Activated T-cell treated with anti-CD3 and anti-CD28 coated beads, Interleukin-2, amount 50 U/mL, for 4 hours (primary cell): Measurements from ENCODE around the gene HOXA5. TPM values are rescaled to one million over a fixed set of nuclear protein-coding genes. Genes with fewer than 3 reads are reported as not detected.
A peak's percentile ranks its signal among the peaks of the same experiment; 100 is the strongest.

Experiments
- ATAC-seq, 2 donors: fragments of 200-7000 bp; cut with Tn5 transposase; one replicate each; pipeline ENCODE4 v1.10.0; 2021
- DNase-seq: peaks from one replicate; pipeline ENCODE4 v3.0.0-alpha.2; 2020
- H3K27me3 Mint-ChIP-seq: one replicate; pipeline ENCODE4 v1.8.0; 2021; ENCODE audit warnings: low read depth, mixed read lengths
- H3K36me3 Mint-ChIP-seq: one replicate; pipeline ENCODE4 v1.8.0; 2022; ENCODE audit warnings: mixed read lengths; ENCODE audit not compliant: insufficient read depth
- H3K4me1 Mint-ChIP-seq: one replicate; pipeline ENCODE4 v1.8.0; 2021; ENCODE audit warnings: low read depth, mixed read lengths
- H3K4me3 Mint-ChIP-seq: one replicate; pipeline ENCODE4 v1.8.0; 2021; ENCODE audit warnings: mild to moderate bottlenecking, moderate library complexity, mixed read lengths
- H3K9me3 Mint-ChIP-seq: one replicate; pipeline ENCODE4 v1.8.0; 2021; ENCODE audit warnings: mixed read lengths
- total RNA-seq, 3 donors: library from RNA; stranded (reverse); gene quantifications; one replicate each; pipeline ENCODE4 v1.2.1, GENCODE V29; 2021

The HOXA5 gene
- total RNA-seq, 3 donors from 2014 or later: not detected

DNA sequence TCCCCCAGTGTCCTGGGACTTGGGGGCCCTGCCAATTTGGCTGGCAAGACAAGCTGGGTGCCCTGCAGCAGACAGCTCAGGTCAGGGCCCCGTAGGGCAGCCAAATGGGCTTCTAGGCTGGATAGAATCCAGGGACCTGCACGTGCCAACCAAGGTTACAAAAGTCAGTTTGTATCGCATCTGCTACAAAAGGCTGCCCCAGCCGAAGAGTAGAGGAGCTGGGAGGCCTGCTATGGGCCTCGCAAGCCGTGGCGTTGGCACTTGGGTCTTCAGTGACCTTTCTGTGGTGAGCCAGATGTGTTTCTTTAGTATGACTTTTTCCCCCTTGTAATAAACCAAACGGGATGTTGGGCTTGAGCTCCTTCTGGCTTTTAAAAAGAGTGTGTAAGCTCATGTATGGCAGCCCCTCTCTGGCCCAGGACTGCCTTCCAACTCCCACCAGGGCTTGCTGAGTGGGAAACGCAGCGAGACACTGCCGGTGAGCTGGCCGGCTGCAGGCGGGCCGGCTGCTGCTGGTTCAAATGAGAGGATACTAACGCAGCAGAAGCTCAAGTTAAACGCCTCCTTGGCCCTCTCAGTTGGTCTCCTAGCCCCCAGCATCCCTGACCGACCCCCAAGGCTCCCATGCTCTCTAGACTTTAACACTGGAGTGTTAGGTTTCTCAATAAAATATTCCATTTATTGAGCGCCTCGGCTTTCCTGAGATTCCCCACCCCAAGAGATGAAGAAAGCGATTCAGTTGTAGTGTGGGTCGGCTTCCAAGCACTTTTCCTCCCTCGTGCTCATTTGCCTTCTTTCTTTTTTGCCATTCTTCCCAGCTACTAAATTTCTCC lies 33.7 kb upstream of the HOXA5 start:
- H3K9me3 Mint-ChIP-seq: no peaks in the 10 kb centered on the region
- ATAC-seq: no peak
- H3K27me3 Mint-ChIP-seq: peaks cover 69% of the 10 kb centered on the region
- no peak overlapping the region for H3K4me3 Mint-ChIP-seq
- no peaks in the 10 kb centered on the region for H3K36me3 Mint-ChIP-seq
- peaks cover 9% of the 10 kb centered on the region for H3K4me1 Mint-ChIP-seq
- no peak for DNase-seq

DNA sequence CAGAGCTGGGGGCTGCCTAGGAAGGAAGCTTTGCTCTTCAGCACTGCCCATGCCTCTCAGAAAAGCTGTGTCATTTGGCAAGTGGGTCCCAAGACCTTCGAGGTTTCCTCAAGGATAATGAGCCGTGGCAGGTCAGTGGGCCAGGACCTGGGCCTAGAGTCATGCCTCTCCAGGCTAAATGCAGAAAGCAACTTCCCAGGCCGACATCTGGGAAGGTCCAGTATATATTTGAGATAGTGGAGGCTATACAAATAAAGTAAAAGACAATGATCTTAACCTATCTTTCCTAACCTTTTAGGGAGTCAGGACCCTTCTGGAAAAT lies 33.0 kb upstream of the HOXA5 start:
- DNase-seq: no peak
- ATAC-seq: no peak
- Mint-ChIP-seq H3K9me3 (no peaks in the 10 kb centered on the region), H3K27me3 (peaks cover 72% of the 10 kb centered on the region), H3K4me1 (peaks cover 15% of the 10 kb centered on the region), H3K4me3 (no peak overlapping the region), H3K36me3 (no peaks in the 10 kb centered on the region)

DNA sequence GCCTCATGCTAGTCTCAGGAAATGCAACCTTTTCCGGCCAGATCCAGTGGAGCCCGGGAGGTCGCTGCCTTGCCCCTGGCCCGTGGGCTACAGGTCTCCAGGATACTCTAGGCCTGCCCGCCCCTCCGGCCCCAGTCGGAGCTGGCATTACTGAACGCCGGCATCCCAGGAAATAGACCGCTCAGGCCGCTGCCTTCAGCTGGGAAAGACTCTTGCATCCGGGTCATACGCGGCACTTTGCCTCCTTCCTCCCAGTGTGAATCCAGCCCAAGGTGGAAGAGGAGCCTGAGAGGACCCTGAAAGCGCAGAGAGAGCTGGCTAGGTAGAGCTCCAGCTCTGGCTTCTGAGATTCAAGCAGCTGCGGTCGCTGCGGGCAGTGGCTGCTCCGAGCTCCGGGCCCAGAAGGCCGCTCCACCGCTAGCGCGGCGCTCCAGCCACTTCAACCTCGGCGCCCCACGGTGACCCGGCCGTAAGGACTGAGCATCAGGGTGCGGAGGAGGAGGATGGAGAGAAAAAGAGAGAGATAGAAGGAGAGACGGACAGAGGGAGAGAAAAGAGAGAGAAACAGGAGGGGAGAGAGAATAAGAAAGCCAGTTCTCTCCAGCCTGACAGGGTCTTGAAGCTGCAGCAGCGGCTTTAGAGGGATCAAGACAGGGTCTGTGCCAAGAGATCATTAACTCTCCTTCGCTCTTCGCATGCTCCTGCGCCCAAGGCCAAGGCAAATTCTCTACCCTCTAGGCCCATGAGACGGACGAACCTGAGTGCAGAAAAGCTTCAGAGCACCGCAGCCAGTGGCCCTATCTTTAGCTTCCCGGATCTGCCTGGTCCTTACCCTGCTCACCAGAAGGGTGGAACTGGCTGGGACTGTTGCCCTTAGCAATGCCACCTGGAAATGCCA lies 32.4 kb upstream of the HOXA5 start:
- Mint-ChIP-seq H3K9me3 (no peaks in the 10 kb centered on the region), H3K4me3 (no peak overlapping the region), H3K4me1 (peaks cover 16% of the 10 kb centered on the region), H3K27me3 (peaks cover 74% of the 10 kb centered on the region), H3K36me3 (no peaks in the 10 kb centered on the region)
- DNase-seq (no peak), ATAC-seq (no peak)

DNA sequence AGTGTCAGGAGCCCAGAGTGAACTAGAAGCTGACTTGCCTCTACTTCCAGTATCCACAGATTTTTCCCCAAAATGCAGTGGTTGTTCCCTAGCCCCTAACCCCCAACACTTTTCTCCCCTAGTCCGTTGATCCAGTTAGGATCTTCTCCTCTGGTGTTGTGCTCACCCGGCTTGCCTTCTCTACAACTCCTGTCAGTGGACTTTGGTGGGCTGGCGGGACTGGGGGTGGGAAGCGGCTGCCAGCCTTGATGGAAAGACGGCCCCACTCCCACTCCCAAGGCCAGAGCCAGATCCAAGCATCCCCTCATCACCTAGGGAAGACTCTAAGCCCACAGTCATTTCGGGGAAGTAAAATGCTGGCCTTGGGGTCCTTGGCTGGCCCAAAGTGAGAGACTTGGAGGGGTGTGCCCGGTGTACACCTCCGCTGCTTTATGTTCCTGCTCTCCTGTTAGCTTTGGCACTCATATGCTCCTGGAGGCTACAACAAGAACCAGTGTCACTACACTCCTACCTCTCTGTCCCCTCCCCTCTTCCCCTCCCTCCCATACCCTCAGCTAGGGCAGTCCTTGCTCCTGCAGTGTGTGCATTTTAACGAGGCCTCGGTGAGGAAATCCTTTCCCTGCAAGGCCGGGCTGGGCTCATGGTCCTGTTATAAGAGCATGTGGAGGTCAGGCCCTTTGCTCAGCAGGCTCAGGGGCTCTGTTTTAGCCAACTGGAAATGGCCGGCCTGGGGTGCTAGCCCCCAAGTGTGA lies 31.6 kb upstream of the HOXA5 start:
- no peak for ATAC-seq
- H3K36me3 Mint-ChIP-seq: no peaks in the 10 kb centered on the region
- H3K4me1 Mint-ChIP-seq: peaks cover 19% of the 10 kb centered on the region
- peak overlapping the region; percentile 46 for H3K4me3 Mint-ChIP-seq
- DNase-seq: no peak
- H3K27me3 Mint-ChIP-seq: peaks cover 76% of the 10 kb centered on the region
- H3K9me3 Mint-ChIP-seq: no peaks in the 10 kb centered on the region

DNA sequence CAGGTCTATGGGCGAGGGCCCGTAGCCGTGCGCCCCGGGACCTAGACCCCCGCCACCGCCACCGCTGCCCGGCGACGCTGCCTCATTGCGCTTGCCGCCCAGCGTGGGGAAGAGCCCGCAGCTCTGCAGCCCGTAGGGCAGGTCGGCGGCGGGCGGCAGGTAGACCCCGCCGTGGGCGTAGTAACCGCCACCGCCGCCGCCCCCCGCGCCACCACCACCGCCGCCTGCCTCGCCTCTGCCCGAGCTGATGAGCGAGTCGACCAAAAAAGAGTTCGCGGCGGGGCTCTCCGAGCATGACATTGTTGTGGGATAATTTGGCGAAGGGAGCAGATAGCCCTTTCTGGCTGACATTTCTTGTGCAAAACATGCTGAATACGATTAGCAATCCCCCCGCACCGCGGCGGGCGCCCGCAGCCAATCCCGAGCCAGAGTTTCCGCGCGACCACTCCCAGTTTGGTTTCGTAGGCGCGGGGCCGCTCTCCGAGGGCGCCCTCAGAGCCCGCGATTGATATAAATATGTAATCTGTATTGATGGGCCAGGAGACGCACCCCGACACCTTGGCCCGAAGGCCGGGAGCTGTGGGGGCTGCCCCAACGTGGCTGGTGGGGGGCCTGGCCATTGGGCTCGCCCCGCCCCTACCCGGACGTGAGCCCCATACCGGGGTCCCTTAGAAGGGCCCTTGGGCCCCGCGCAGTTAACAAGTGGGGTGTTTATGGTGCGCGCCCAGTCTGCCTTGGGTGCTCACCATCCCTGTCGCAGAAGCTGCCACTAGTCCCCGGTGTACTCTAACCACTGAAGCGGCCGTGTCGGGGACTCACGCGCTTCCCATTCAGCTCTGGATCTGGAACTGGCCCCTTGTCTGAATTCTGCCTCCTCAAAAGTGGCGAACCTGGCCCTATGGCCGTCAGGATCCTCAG lies 30.7 kb upstream of the HOXA5 start, which contains the start of gene HOXA10:
Gene HOXA10, minus strand, starts transcription at position 365 of the 918 bp plus-strand sequence. Its CDS starts 14 bp downstream, at position 351.
- Mint-ChIP-seq H3K9me3 (no peaks in the 10 kb centered on the region), H3K4me3 (peak within 1 kb of the TSS; percentile 58), H3K27me3 (peaks cover 74% of the 10 kb centered on the region), H3K36me3 (no peaks in the 10 kb centered on the region), H3K4me1 (peaks cover 18% of the 10 kb centered on the region)
- ATAC-seq: no peak
- DNase-seq: no peak

DNA sequence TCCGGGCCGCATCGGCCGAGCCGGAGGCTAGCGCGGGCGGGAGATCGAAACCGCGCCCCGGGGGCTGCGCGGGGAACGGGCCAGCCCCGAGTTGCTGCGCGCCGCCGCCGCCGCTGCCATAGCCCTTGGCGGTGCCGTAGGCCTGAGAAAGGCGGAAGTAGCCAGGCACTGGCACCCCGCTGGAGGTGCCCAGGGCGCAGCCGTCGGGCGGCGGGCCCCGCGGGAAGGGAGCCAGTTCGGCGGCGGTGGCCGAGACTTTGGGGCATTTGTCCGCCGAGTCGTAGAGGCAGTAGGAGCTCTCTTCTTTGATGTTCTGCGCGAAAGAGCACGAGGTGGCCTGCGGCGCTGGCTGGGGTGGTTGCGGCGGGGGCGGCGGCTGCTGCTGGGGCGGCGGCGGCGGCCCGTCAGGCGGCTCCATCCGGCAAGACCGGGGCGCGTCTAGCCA lies 30.1 kb upstream of the HOXA5 start:
- Mint-ChIP-seq H3K27me3 (peaks cover 74% of the 10 kb centered on the region), H3K4me1 (peaks cover 22% of the 10 kb centered on the region), H3K4me3 (no peak overlapping the region), H3K36me3 (no peaks in the 10 kb centered on the region), H3K9me3 (no peaks in the 10 kb centered on the region)
- DNase-seq: no peak
- peak; percentile 63 to 70 for ATAC-seq

DNA sequence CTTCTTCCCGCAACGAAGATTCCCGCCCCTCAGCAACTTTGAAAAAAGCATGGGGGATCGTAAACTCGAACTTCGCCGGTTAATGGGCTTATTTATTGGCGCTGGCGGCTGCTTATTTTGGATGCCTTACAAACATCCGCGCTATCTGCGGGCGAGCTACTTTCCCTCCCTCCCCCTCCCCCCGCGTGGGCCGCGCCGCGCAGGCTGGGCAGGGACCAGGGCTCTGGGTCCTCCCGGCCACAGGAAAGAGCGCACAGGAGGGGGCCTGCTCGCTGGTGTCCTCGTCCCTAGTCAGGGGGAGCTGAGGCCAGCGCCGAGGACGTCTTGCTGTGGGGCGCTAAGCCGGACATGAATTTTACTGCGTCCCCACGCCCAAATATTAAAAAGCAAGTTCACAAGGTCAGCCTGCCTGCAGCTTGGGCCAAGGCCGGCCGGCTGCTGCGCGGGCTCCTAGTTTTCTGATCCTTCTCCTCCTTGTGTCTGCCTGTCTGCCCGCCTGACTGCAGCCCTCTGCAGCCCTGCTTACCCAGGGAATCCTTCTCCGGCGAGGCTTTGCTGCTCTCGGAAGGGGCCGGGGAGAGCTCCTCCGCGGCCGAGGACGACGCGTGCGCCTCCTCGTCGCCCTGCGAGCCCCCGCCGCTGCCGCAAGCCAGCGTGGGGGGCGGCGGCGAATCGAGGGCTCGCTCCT lies 29.5 kb upstream of the HOXA5 start:
- Mint-ChIP-seq H3K4me3 (no peak overlapping the region), H3K36me3 (no peaks in the 10 kb centered on the region), H3K9me3 (no peaks in the 10 kb centered on the region), H3K27me3 (peaks cover 75% of the 10 kb centered on the region), H3K4me1 (peaks cover 24% of the 10 kb centered on the region)
- DNase-seq (no peak), ATAC-seq (peak; percentile 23 to 29)

DNA sequence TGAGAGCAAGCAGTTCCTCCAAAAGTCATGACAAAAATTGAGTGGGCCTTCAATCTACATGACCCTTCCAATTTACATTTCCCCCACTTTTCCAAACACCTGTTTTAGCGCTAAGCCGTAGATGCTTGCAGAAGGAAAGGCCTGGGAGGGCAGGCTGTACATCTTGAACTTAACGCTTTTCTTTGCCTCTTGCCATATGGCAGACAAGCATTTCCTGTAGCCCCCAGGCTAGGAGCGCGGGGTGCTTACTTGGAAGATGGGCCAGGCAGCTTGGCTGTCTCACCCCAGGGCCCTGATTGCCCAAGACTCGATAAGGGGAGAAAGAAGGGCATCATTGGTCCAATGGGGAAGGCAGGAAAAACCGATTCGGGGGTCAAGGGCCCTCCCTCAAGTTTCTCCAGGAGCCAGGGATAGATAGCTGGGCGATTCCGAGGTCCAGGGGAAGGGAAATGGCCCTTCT lies 28.9 kb upstream of the HOXA5 start:
- no peaks in the 10 kb centered on the region for H3K36me3 Mint-ChIP-seq
- peak overlapping the region; percentile 64 for H3K4me3 Mint-ChIP-seq
- peaks cover 24% of the 10 kb centered on the region for H3K4me1 Mint-ChIP-seq
- ATAC-seq (no peak), DNase-seq (no peak)
- peaks cover 75% of the 10 kb centered on the region for H3K27me3 Mint-ChIP-seq
- H3K9me3 Mint-ChIP-seq: no peaks in the 10 kb centered on the region

DNA sequence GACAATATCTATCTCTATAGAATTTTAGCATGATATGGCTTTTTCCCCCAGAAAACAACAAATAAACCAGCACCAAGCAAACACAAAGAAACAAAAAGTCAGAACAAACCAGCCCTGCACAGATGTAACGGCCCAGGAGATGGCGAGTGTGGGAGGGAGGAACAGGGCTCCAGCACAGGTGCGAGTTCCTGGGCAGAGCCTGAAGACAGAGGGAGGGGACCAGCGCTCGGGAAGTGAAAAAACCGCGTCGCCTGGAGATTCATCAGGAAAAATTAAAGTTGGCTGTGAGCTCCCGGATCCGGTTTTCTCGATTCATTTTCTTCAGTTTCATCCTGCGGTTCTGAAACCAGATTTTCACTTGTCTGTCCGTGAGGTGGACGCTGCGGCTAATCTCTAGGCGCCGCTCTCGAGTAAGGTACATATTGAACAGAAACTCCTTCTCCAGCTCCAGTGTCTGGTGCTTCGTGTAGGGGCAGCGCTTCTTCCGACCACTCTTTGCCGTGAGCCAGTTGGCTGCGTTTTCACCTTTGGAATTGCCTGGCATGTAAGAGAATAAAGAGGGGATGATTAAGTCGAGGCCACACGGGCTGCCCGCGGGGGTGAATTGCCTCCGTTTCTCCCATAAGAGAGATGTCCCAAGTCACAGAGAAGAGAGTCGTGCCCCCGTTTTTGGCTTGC lies 28.3 kb upstream of the HOXA5 start:
- Mint-ChIP-seq H3K9me3 (no peaks in the 10 kb centered on the region), H3K4me1 (peaks cover 27% of the 10 kb centered on the region), H3K4me3 (peak overlapping the region; percentile 64), H3K36me3 (no peaks in the 10 kb centered on the region), H3K27me3 (peaks cover 76% of the 10 kb centered on the region)
- no peak for DNase-seq
- no peak for ATAC-seq

DNA sequence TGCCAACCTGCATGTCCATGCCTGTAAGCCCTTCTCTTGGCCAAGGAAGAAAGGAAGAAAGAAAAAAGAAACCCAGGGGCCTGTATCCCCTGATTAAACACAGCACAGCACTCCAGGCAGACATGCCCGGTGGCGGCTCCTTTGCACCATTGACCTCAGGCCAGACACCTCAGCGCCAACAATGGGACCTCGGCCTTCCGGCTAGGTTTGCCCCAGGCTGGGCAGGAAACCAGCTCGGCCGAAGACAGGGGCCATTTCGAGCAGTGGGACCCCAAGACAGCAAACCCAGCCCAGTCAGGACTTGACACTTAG lies 27.8 kb upstream of the HOXA5 start:
- peaks cover 28% of the 10 kb centered on the region for H3K4me1 Mint-ChIP-seq
- ATAC-seq (no peak), DNase-seq (no peak)
- peaks cover 76% of the 10 kb centered on the region for H3K27me3 Mint-ChIP-seq
- no peak overlapping the region for H3K4me3 Mint-ChIP-seq
- no peaks in the 10 kb centered on the region for H3K9me3 Mint-ChIP-seq
- no peaks in the 10 kb centered on the region for H3K36me3 Mint-ChIP-seq

DNA sequence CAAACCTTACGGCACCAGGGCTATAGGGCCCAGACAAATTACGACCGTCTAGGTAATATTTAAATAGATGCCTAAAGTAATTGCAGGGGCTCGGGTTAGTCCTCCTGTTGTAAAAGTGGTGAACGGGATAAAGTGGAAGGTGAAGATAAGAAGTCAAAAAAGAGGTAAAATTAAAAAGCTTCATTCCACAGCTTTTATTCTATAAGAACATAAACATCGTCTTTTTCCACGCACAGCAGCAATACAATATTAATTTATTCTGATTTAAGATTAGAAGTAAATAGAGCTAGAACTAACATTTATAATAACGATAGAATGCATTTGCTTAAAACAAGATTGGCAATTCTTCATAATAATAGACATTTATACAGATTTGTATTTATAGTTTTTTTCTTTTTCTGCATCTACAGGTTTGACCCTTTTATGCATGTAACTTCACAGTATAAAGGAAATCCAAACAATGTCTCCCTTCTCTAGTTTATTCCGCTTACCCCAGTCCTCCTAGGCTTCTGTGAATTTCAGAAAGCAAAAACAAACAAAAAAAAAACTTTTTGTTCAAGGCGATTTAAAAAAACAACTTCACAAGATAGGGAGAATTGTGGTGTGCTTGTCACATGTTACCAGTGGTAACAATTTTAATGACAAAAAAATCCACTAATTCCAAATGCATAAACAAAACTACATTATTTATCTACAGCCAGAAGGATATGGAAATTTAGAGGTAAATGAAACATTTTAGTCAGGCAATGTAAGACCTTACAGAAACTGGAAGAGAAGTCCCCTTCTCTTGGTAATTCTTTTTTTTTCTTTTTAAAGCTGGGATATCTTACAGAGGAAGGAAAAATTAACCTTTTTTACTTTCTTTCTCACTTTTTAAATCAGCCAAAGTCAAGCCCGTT lies 27.2 kb upstream of the HOXA5 start:
- H3K9me3 Mint-ChIP-seq: no peaks in the 10 kb centered on the region
- ATAC-seq: no peak
- no peak overlapping the region for H3K4me3 Mint-ChIP-seq

More for the DNA sequence above, 27.2 kb upstream of the HOXA5 start:
- H3K36me3 Mint-ChIP-seq: no peaks in the 10 kb centered on the region
- peaks cover 74% of the 10 kb centered on the region for H3K27me3 Mint-ChIP-seq
- DNase-seq: no peak
- H3K4me1 Mint-ChIP-seq: peaks cover 31% of the 10 kb centered on the region
